ENCODE data around the gene FGF14. TPM values are rescaled to one million over a fixed set of nuclear protein-coding genes. Genes with fewer than 3 reads are reported as not detected.

FGF14 gene
- total RNA-seq, 4 donors from 2014 or later: 0.08 to 1.4 (median 0.22) TPM

DNA sequence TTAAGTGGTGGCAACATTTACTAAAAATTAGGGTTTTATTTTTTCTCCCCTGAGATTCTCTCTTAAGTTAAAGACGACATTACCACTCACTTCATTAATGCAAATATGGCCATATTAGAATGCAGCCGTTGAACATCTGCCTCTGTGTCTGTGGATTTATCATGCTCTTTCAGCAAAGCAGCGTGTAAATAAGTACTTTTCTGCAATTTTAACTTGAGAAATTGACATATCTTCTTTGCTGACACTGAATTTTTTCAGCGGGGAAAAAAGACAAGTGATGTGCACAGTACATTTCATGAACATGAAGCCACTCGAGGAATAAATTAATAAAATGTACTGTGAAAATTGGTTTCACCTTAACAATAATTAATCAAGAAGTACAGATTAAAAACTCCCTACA lies 543.0 kb downstream of the FGF14 start:
- H3K27ac ChIP-seq: no peak overlapping the region
- no peaks in the 10 kb centered on the region for H3K36me3 ChIP-seq
- H3K9me3 ChIP-seq: no peaks in the 10 kb centered on the region
- no peak for DNase-seq (ENCODE audit: low spot score in 2 of 2)
- no peaks in the 10 kb centered on the region for H3K4me1 ChIP-seq
- no peaks in the 10 kb centered on the region for H3K27me3 ChIP-seq
- no peak overlapping the region for H3K4me3 ChIP-seq
- 70% methylated on average over 5 of the region's 5 CpGs for WGBS
- no peak for TF ChIP-seq POLR2AphosphoS5 (IDR thresholded peaks at IDR 0.05)
- TF ChIP-seq, protein P1, sequence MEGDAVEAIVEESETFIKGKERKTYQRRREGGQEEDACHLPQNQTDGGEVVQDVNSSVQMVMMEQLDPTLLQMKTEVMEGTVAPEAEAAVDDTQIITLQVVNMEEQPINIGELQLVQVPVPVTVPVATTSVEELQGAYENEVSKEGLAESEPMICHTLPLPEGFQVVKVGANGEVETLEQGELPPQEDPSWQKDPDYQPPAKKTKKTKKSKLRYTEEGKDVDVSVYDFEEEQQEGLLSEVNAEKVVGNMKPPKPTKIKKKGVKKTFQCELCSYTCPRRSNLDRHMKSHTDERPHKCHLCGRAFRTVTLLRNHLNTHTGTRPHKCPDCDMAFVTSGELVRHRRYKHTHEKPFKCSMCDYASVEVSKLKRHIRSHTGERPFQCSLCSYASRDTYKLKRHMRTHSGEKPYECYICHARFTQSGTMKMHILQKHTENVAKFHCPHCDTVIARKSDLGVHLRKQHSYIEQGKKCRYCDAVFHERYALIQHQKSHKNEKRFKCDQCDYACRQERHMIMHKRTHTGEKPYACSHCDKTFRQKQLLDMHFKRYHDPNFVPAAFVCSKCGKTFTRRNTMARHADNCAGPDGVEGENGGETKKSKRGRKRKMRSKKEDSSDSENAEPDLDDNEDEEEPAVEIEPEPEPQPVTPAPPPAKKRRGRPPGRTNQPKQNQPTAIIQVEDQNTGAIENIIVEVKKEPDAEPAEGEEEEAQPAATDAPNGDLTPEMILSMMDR (IDR thresholded peaks at IDR 0.05): no peak
- no peak for TF ChIP-seq EP300 (IDR thresholded peaks at IDR 0.05)

DNA sequence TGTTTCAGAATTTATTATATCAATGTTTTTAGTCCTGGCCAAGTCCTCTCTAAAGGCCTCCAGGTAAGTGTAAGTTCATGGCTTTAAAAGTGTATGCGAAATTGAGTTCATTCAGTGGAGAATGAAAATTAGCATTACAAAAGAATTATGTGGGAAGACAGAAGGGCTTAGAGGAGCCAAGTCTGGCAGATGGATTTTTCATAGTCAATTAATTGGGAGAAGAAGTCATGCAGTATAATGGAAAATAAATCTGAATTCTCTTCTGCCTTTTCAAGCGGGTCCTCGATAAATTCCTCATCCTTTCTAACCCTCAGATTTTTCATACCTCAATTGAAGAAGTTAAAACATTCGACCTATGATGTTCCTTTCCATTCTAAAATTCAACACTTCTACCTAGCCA lies 555.1 kb downstream of the FGF14 start:
- WGBS: 85% methylated on average over 4 of the region's 4 CpGs
- TF ChIP-seq, protein P1 (IDR thresholded peaks at IDR 0.05): no peak
- TF ChIP-seq POLR2AphosphoS5 (IDR thresholded peaks at IDR 0.05) (no peak), POLR2A (IDR thresholded peaks at IDR 0.05) (no peak), EP300 (IDR thresholded peaks at IDR 0.05) (no peak)
- no peak overlapping the region for H3K27ac ChIP-seq

DNA sequence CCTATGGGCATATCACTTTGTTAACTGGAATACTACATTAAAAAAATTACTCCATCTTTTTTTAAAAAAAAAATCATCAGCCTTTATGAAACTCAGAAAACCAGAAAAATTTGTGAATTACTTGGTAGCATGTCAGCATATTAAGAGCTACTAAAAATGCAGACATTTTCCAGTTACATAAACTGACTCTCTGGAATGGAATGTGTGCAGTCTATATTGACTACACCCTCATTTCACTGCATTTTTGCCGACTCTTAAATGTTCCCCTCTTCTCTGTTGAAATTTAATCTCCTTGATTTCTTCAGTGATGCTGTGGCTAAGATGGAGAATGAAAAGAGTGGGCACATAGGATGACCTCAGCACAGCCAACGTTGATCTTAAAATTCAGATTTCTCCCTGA lies 555.6 kb downstream of the FGF14 start:
- Histone ChIP-seq H3K27me3 (no peaks in the 10 kb centered on the region), H3K36me3 (no peaks in the 10 kb centered on the region), H3K4me1 (no peaks in the 10 kb centered on the region), H3K27ac (no peak overlapping the region), H3K4me3 (no peak overlapping the region), H3K9me3 (no peaks in the 10 kb centered on the region)
- DNase-seq (ENCODE audit: low spot score in 2 of 2): no peak
- 75% methylated on average over 2 of the region's 2 CpGs for WGBS
- TF ChIP-seq EP300 (IDR thresholded peaks at IDR 0.05): no peak
- no peak for TF ChIP-seq POLR2AphosphoS5 (IDR thresholded peaks at IDR 0.05)
- TF ChIP-seq, protein P1 (IDR thresholded peaks at IDR 0.05): no peak

More for the DNA sequence above, 555.1 kb downstream of the FGF14 start:
- H3K36me3 ChIP-seq: no peaks in the 10 kb centered on the region
- no peaks in the 10 kb centered on the region for H3K27me3 ChIP-seq
- no peak overlapping the region for H3K4me3 ChIP-seq
- H3K4me1 ChIP-seq: no peaks in the 10 kb centered on the region
- no peak for DNase-seq (ENCODE audit: low spot score in 2 of 2)
- no peaks in the 10 kb centered on the region for H3K9me3 ChIP-seq

DNA sequence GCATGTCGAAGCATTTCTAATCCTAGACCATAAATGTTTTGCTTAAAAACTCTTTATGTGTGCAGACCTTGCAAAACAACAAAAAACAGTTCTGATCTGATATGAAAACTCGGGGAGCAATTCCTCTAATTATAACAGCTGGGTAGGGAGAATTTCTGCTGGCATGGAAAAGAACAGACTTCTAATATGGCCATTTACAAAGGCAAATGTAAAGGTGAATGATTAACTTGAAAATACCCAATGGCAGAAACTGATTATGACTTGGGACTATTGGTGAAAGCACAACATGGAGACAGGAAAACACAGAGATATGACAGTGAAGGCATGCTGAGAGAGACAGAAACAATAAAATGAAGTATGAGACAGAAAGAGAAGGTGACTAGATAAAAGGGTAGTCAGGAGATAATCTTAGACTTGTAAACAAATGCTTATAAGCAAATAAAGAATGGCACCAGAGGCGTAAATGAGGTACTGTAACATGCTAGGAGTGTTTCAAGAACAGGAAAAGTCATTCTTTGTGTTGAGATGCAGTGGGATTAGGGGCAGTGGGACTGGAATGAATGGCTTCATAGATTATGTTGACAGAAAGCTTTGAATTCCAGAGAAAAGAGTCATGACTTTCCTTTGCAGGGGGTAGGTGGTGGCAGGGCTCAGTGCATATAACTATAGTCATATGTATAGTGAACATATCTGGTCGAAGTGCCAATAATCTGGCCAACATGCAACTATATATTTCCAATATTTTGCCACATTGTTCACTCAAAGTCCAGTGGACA lies 556.4 kb downstream of the FGF14 start:
- 80% methylated on average over 4 of the region's 4 CpGs for WGBS

DNA sequence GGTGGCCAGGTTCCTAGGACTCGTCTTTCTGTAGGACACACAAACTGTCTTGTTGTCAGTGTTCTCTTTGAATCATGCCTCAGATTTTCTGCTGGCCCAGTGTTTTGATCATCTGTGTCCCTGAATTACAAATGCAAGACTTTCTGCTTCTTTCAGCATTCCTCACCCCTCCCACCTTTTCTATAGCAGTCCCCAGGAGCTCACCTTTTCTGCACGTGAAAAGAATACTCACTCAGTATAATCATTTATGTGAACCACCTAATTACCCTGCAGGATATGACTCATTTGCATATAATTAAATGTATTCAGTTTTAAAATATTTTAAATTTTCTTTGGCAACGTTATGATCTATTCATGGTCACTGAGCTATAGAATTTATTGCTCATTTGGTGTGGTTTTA lies 560.1 kb downstream of the FGF14 start:
- TF ChIP-seq, protein P1 (IDR thresholded peaks at IDR 0.05): no peak
- TF ChIP-seq POLR2A (IDR thresholded peaks at IDR 0.05): no peak
- no peak for TF ChIP-seq EP300 (IDR thresholded peaks at IDR 0.05)
- Histone ChIP-seq H3K36me3 (no peaks in the 10 kb centered on the region), H3K9me3 (no peaks in the 10 kb centered on the region), H3K27ac (no peak overlapping the region), H3K27me3 (no peaks in the 10 kb centered on the region), H3K4me3 (no peak overlapping the region), H3K4me1 (no peaks in the 10 kb centered on the region)
- 31% methylated on average over 3 of the region's 3 CpGs for WGBS
- no peak for DNase-seq (ENCODE audit: low spot score in 2 of 2)

More for the DNA sequence above, 556.4 kb downstream of the FGF14 start:
- Histone ChIP-seq H3K9me3 (no peaks in the 10 kb centered on the region), H3K27ac (no peak overlapping the region), H3K27me3 (no peaks in the 10 kb centered on the region), H3K4me3 (no peak overlapping the region), H3K36me3 (no peaks in the 10 kb centered on the region), H3K4me1 (no peaks in the 10 kb centered on the region)
- no peak for TF ChIP-seq EP300 (IDR thresholded peaks at IDR 0.05)
- no peak for TF ChIP-seq POLR2A (IDR thresholded peaks at IDR 0.05)
- TF ChIP-seq POLR2AphosphoS5 (IDR thresholded peaks at IDR 0.05): no peak
- TF ChIP-seq, protein P1 (IDR thresholded peaks at IDR 0.05): no peak
- DNase-seq (ENCODE audit: low spot score in 2 of 2): no peak
